A549 (cell line): ENCODE measurements around the gene LRP5. TPM values are rescaled to one million over a fixed set of nuclear protein-coding genes. Genes with fewer than 3 reads are reported as not detected.
A peak's percentile ranks its signal among the peaks of the same experiment; 100 is the strongest.

ENCODE experiments used
- ATAC-seq, 2 experiments: fragments of 200-7000 bp in 1 of 2; fragments of >200 bp in 1 of 2; cut with Nextera tagmentation in 1 of 2; cut with Tn5 transposase in 1 of 2; 3 replicates each; pipeline versions ENCODE4 v1.8.0 to v1.9.1; 2018 to 2020; ENCODE audit warnings: mild to moderate bottlenecking in 1 of 2, moderate library complexity in 1 of 2
- CTCF ChIA-PET: fragments of 300-600 bp; sonication (Branson Sonifier 250); formaldehyde crosslinking; extraction: SDS; loops from one replicate; lab custom pipeline; 2021; ENCODE audit warnings: antibody characterized with exemption, inconsistent platforms; lab: Yijun Ruan, JAX
- POLR2A ChIA-PET: fragments of 350-600 bp; formaldehyde crosslinking; extraction: SDS; loops from one replicate; lab custom pipeline; 2021; ENCODE audit warnings: antibody characterized with exemption, inconsistent platforms; lab: Yijun Ruan, JAX
- DNase-seq, 2 experiments: peaks; one replicate each; pipeline versions ENCODE4 v3.0.0 to v3.0.0-alpha.2; 2011 to 2016; ENCODE audit warnings: low read depth in 1 of 2, low spot score in 1 of 2
- FAIRE-seq: peaks from 2 replicates; lab custom pipeline; 2011; peaks lifted over from hg19 to GRCh38; lab: Jason Lieb, UNC
- H3K27ac ChIP-seq, 2 experiments: fragments of >200 bp; sonication (Bioruptor Twin); formaldehyde crosslinking; 3 replicates each; pipeline ENCODE4 v1.5.1; 2016 to 2017
- H3K4me1 ChIP-seq: fragments of >200 bp; sonication (Bioruptor Twin); formaldehyde crosslinking; 3 replicates; pipeline ENCODE4 v1.6.1; 2016
- H3K4me2 ChIP-seq: fragments of >200 bp; sonication (Bioruptor Twin); formaldehyde crosslinking; 3 replicates; pipeline ENCODE4 v1.6.1; 2016
- H3K4me3 ChIP-seq: fragments of >200 bp; sonication (Bioruptor Twin); formaldehyde crosslinking; 3 replicates; pipeline ENCODE4 v1.5.1; 2016
- H3K9me3 ChIP-seq: fragments of >200 bp; sonication (Bioruptor Twin); formaldehyde crosslinking; 3 replicates; pipeline ENCODE4 v1.6.1; 2016
- BHLHE40 ChIP-seq: IDR thresholded peaks from 2 replicates; pipeline ENCODE4 v1.6.1; 2012; ENCODE audit warnings: low read depth, low read length, inconsistent platforms
- CBX2 ChIP-seq: fragments of 200-600 bp; sonication (generic); IDR thresholded peaks from 2 replicates; pipeline ENCODE4 v1.6.1; 2016; ENCODE audit warnings: low read depth, mild to moderate bottlenecking, borderline replicate concordance
- EHF ChIP-seq: fragments of 250-450 bp; sonication (Bioruptor Pico); IDR thresholded peaks from 2 replicates; pipeline ENCODE4 v1.5.0; 2020; ENCODE audit warnings: mild to moderate bottlenecking
- FOSB ChIP-seq: fragments of 250-450 bp; sonication (Bioruptor Pico); IDR thresholded peaks from 2 replicates; pipeline ENCODE4 v1.5.0; 2020; ENCODE audit warnings: mild to moderate bottlenecking, moderate library complexity
- FOXS1 ChIP-seq: fragments of 250-450 bp; sonication (Bioruptor Pico); IDR thresholded peaks from 2 replicates; pipeline ENCODE4 v1.5.0; 2020; ENCODE audit warnings: mild to moderate bottlenecking, moderate library complexity
- GATA3 ChIP-seq: IDR thresholded peaks from 2 replicates; pipeline ENCODE4 v1.6.1; 2012; ENCODE audit warnings: borderline replicate concordance
- HOXB5 ChIP-seq: fragments of 250-450 bp; sonication (Bioruptor Pico); IDR thresholded peaks from 2 replicates; pipeline ENCODE4 v1.5.0; 2020; ENCODE audit warnings: mild to moderate bottlenecking, moderate library complexity
- JUNB ChIP-seq: fragments of >200 bp; sonication (Bioruptor Twin); formaldehyde crosslinking; IDR thresholded peaks from 2 replicates; pipeline ENCODE4 v1.6.1; 2016
- KDM1A ChIP-seq: fragments of 200-600 bp; sonication (generic); IDR thresholded peaks from 2 replicates; pipeline ENCODE4 v1.6.1; 2016; ENCODE audit warnings: low read depth, mild to moderate bottlenecking
- PHF8 ChIP-seq: fragments of 200-600 bp; sonication (generic); IDR thresholded peaks from 2 replicates; pipeline ENCODE4 v1.6.1; 2016; ENCODE audit warnings: low read depth, mild to moderate bottlenecking, antibody characterized with exemption, moderate library complexity, borderline replicate concordance
- POLR2A ChIP-seq: IDR thresholded peaks from 2 replicates; pipeline ENCODE4 v1.6.1; 2012; ENCODE audit warnings: mild to moderate bottlenecking, low read length
- POLR2AphosphoS2 ChIP-seq: conservative IDR thresholded peaks from 2 replicates; pipeline ENCODE4 v1.6.1; 2012; ENCODE audit warnings: low read length, improper control_type of control experiment, inconsistent platforms
- RARB ChIP-seq: fragments of 250-450 bp; sonication (Bioruptor Pico); IDR thresholded peaks from 2 replicates; pipeline ENCODE4 v1.8.0; 2021; ENCODE audit warnings: mild to moderate bottlenecking, moderate library complexity
- RNF2 ChIP-seq: fragments of 200-600 bp; sonication (generic); IDR thresholded peaks from 2 replicates; pipeline ENCODE4 v1.6.1; 2016; ENCODE audit warnings: low read depth, mild to moderate bottlenecking, antibody characterized with exemption, moderate library complexity, borderline replicate concordance
- SMC3 ChIP-seq: fragments of >200 bp; sonication (Bioruptor Twin); formaldehyde crosslinking; IDR thresholded peaks from 3 replicates; pipeline ENCODE4 v1.6.1; 2018; ENCODE audit warnings: inconsistent platforms
- TFCP2L1 ChIP-seq: fragments of 250-450 bp; sonication (Bioruptor Pico); IDR thresholded peaks from 2 replicates; pipeline ENCODE4 v1.5.0; 2021; ENCODE audit warnings: mild to moderate bottlenecking
- ZC3H11A ChIP-seq: fragments of 450-650 bp; IDR thresholded peaks from 2 replicates; pipeline ENCODE4 v1.6.1; 2014; ENCODE audit warnings: antibody characterized with exemption, mild to moderate bottlenecking
- ZFP36 ChIP-seq: fragments of 450-650 bp; IDR thresholded peaks from 2 replicates; pipeline ENCODE4 v1.6.1; 2014; ENCODE audit warnings: borderline replicate concordance; ENCODE audit not compliant: partially characterized antibody
- ZNF302 ChIP-seq: fragments of 250-450 bp; sonication (Bioruptor Pico); IDR thresholded peaks from 2 replicates; pipeline ENCODE4 v1.9.0; 2021; ENCODE audit warnings: inconsistent platforms, mild to moderate bottlenecking, moderate library complexity
- ZSCAN20 ChIP-seq: fragments of 250-450 bp; sonication (Bioruptor Pico); IDR thresholded peaks from 2 replicates; pipeline ENCODE4 v1.8.0; 2022; ENCODE audit warnings: mild to moderate bottlenecking, moderate library complexity
- WGBS: methylation state at CpG from one replicate; pipeline ENCODE4 v1.1.6; 2017; ENCODE audit errors: missing lambda C conversion rate; 5-methylcytosine and 5-hydroxymethylcytosine counted together
- polyA plus RNA-seq, 4 experiments: library from polyadenylated mRNA; depleted of rRNA in 3 of 4; stranded (reverse); fragments of >200 nt; fragmentation: RNase III in 1 of 4; extraction: RNeasy Plus Mini Kit Qiagen cat#74134 plus additional on column Dnase treatment in 1 of 4; gene quantifications; 2 replicates in 3 of 4; 3 replicates in 1 of 4; pipeline ENCODE4 v1.2.3, GENCODE V29; 2011 to 2017
- TF ChIP-seq, protein P1 (sequence below): fragments of 150-350 bp; IDR thresholded peaks from 2 replicates; pipeline ENCODE4 v1.6.1; 2014; ENCODE audit warnings: low read depth, mild to moderate bottlenecking, low read length
- TF ChIP-seq, protein P2 (sequence below): IDR thresholded peaks from 2 replicates; pipeline ENCODE4 v1.6.1; 2012
- TF ChIP-seq, protein P3 (sequence below): fragments of 200-600 bp; sonication (generic); IDR thresholded peaks from 2 replicates; pipeline ENCODE4 v1.6.1; 2016; ENCODE audit warnings: antibody characterized with exemption, mild to moderate bottlenecking, moderate library complexity
- TF ChIP-seq, protein P4 (sequence below): fragments of 250-450 bp; sonication (Bioruptor Pico); IDR thresholded peaks from 2 replicates; pipeline ENCODE4 v1.5.0; 2021; ENCODE audit warnings: mild to moderate bottlenecking, moderate library complexity, borderline replicate concordance

Gene LRP5
- polyA plus RNA-seq, 2 of the 4 experiments (the other 2 are of a cell fraction) = 10.9 to 32.3 TPM

DNA sequence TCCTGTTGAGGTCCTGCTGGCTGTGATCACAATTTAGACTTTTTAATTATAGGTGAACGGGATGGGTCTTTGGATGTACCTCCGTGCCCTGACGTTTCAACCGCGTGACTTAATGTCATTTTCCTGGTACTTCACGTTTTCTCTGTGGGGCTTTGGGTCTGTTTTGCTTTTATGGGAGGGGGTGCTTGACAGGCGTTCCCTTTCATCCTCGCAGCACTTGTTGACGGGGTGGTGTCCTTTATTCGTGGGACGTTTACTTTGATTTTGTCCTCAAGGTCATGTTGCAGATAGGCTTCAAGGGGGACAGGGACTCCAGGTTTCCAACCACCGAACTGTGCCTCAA is 149.2 kb downstream of the LRP5 start:
- FAIRE-seq = no peak
- H3K4me1 ChIP-seq = peaks cover 28% of the 10 kb centered on the region

DNA sequence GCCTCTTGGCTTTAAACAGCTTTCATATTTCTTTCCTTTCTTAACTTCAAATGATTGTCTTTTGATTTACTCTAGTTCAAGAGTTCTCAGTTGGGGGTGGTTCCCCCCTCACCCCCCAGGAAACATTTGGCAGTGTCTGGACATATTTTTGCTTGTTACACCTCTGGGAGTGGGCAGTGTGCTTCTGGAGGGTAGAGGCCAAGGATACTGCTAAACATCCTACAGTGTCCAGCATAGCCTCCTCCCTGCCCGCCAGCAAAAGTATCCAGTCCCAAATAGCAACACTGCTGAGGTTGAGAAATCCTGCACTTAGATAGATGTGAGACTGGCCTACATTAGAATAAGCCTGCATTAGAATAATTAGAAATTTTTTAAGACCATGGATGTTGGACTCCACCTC is 151.3 kb downstream of the LRP5 start:
- no peaks in the 10 kb centered on the region for H3K9me3 ChIP-seq
- peak overlapping the region; percentile 99; the same call in 2 of the 3 replicates for H3K4me2 ChIP-seq
- H3K4me3 ChIP-seq = no peak overlapping the region
- peaks cover 42% of the 10 kb centered on the region for H3K4me1 ChIP-seq
- ATAC-seq (no peak), DNase-seq (no peak), FAIRE-seq (no peak)
- H3K27ac ChIP-seq = no peak overlapping the region
- ChIA-PET CTCF (no interaction called here), POLR2A (no interaction called here)
- 89% methylated on average over 1 of the region's 1 CpG for WGBS
- TF ChIP-seq POLR2A (no peak), ZSCAN20 (CRISPR knock-in tag) (no peak), RNF2 (no peak), EHF (no peak), FOSB (CRISPR knock-in tag) (no peak), RARB (CRISPR knock-in tag) (no peak), PHF8 (no peak), POLR2AphosphoS2 (no peak), ZFP36 (no peak), ZC3H11A (no peak), CBX2 (no peak), GATA3 (no peak), JUNB (no peak)
- TF ChIP-seq, protein P1, sequence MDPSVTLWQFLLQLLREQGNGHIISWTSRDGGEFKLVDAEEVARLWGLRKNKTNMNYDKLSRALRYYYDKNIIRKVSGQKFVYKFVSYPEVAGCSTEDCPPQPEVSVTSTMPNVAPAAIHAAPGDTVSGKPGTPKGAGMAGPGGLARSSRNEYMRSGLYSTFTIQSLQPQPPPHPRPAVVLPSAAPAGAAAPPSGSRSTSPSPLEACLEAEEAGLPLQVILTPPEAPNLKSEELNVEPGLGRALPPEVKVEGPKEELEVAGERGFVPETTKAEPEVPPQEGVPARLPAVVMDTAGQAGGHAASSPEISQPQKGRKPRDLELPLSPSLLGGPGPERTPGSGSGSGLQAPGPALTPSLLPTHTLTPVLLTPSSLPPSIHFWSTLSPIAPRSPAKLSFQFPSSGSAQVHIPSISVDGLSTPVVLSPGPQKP = no peak
- TF ChIP-seq, protein P2, sequence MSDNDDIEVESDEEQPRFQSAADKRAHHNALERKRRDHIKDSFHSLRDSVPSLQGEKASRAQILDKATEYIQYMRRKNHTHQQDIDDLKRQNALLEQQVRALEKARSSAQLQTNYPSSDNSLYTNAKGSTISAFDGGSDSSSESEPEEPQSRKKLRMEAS = no peak
- TF ChIP-seq, all 56 proteins: peak for 0

More for the DNA sequence above, 149.2 kb downstream of the LRP5 start:
- ATAC-seq (no peak), DNase-seq (no peak)
- ChIA-PET CTCF (interaction anchor here (1.3 kb wide), 1 partner anchor 12 kb away, joined by 4 read pairs; no protein-coding TSS in a partner anchor), POLR2A (no interaction called here)
- peak overlapping the region; percentile 93 to 96 for H3K27ac ChIP-seq
- TF ChIP-seq TFCP2L1 (CRISPR knock-in tag) (0 out of 2 replicates have a peak, but pooled peaks have one; percentile 7), HOXB5 (CRISPR knock-in tag) (no peak)
- WGBS = 3% methylated on average over 12 of the region's 12 CpGs
- no peaks in the 10 kb centered on the region for H3K9me3 ChIP-seq
- peak overlapping the region; percentile 86 for H3K4me3 ChIP-seq
- peak overlapping the region; percentile 99 for H3K4me2 ChIP-seq

DNA sequence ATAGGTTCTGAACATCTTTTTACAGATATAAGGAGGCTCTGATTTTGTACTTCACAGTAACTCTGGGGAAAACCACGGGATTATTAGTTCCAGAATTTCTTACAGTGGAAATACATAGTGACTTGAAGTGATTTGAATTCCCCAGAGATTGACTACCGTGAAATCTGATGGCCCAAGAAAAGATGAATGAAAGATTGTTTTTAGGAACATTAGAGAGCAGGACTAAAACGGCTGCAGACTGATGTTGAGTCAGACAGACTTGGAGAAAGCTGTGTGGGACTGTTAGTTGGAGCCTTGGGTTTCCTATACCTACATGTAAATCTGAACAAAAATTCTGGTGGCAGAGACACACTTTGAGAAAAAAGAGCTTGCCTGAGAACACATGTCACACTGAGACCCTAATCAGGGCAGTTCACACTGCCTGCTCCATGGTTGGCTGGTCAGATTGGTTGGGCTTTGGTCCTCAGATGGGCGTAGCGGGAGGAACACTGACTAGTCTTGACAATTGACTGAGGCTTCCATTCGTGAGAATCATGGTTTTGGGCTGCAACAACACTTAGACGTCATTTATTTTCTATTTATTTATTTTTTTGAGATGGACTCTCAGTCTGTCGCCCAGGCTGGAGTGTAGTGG is 154.9 kb downstream of the LRP5 start:
- ATAC-seq = no peak
- Histone ChIP-seq H3K9me3 (no peaks in the 10 kb centered on the region), H3K4me2 (no peak overlapping the region), H3K27ac (no peak overlapping the region), H3K4me1 (peaks cover 54% of the 10 kb centered on the region), H3K4me3 (no peak overlapping the region)
- WGBS = 89% methylated on average over 8 of the region's 8 CpGs
- no peak for DNase-seq
- ChIA-PET CTCF (no interaction called here), POLR2A (no interaction called here)
- TF ChIP-seq, protein P3, sequence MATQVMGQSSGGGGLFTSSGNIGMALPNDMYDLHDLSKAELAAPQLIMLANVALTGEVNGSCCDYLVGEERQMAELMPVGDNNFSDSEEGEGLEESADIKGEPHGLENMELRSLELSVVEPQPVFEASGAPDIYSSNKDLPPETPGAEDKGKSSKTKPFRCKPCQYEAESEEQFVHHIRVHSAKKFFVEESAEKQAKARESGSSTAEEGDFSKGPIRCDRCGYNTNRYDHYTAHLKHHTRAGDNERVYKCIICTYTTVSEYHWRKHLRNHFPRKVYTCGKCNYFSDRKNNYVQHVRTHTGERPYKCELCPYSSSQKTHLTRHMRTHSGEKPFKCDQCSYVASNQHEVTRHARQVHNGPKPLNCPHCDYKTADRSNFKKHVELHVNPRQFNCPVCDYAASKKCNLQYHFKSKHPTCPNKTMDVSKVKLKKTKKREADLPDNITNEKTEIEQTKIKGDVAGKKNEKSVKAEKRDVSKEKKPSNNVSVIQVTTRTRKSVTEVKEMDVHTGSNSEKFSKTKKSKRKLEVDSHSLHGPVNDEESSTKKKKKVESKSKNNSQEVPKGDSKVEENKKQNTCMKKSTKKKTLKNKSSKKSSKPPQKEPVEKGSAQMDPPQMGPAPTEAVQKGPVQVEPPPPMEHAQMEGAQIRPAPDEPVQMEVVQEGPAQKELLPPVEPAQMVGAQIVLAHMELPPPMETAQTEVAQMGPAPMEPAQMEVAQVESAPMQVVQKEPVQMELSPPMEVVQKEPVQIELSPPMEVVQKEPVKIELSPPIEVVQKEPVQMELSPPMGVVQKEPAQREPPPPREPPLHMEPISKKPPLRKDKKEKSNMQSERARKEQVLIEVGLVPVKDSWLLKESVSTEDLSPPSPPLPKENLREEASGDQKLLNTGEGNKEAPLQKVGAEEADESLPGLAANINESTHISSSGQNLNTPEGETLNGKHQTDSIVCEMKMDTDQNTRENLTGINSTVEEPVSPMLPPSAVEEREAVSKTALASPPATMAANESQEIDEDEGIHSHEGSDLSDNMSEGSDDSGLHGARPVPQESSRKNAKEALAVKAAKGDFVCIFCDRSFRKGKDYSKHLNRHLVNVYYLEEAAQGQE = no peak
- TF ChIP-seq HOXB5 (CRISPR knock-in tag) (no peak), ZNF302 (no peak), FOXS1 (no peak), CBX2 (no peak), JUNB (no peak), BHLHE40 (no peak), POLR2A (no peak), SMC3 (no peak), RNF2 (no peak), ZFP36 (no peak), KDM1A (no peak)
- TF ChIP-seq, protein P4, sequence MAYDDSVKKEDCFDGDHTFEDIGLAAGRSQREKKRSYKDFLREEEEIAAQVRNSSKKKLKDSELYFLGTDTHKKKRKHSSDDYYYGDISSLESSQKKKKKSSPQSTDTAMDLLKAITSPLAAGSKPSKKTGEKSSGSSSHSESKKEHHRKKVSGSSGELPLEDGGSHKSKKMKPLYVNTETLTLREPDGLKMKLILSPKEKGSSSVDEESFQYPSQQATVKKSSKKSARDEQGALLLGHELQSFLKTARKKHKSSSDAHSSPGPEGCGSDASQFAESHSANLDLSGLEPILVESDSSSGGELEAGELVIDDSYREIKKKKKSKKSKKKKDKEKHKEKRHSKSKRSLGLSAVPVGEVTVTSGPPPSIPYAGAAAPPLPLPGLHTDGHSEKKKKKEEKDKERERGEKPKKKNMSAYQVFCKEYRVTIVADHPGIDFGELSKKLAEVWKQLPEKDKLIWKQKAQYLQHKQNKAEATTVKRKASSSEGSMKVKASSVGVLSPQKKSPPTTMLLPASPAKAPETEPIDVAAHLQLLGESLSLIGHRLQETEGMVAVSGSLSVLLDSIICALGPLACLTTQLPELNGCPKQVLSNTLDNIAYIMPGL = no peak
- TF ChIP-seq, protein P2 = no peak
- no peak for FAIRE-seq
